ENCODE results near the gene POC1A.

POC1A gene

DNA sequence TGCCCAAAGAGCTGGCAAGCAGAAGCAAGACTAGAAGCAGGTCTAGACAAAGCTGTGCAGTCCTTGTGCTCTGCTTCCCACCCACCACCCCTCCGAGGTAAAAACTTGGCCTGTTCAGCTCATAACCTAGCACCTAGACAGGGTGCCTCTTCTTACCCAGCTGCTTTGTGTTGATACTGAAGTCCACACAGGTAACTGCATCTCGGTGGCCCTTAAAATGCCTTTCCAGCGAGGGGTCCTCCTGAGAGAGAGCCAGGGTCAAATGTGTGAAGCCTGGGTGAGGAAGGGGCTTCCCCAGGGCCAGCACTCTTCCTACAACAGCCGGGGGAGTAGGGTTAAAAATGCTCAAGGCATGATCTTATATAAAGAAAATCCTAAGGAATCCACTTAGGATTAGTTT, 3.4 kb downstream of the POC1A start:
- DNase-seq (ENCODE audit: low spot score): no peak

DNA sequence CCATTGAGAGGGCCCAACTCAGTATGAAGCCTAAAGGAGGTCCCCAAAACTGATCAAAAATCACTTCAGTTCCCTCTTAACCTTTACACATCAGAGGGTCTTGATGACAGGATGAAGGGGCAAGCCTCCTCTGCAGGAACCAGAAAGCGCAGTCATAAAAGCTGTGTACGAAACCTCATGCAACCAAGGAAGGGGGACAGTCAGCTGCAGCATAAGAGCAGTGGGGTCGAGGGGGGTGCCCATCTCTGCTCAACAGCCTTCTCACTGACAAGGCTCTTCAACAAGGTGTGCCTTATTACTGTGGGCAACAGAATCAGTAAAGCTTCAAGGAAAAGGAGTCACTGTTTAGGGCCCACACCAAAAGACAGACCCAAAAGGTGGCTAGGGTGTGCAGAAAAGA, 3.9 kb downstream of the POC1A start:
- DNase-seq (ENCODE audit: low spot score): no peak

DNA sequence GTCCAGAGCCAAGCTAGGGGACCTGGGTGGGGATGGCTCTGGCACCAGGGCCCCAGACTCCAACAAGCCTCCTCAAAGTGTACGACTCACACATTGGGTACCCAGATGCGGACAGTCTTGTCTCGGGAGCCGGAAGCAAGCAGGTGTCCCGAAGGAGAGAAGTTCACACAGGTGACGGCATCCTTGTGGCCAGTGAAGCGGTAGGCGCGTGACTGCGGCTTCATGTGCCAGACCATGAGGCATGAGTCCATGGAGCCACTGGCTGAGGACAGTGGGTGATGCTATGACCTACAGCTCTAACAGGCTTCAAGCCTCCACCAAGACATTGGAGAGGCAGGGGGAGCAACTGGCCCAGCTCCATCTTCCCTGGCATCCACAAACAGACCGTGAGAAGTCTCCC, 4.5 kb downstream of the POC1A start:
- no peak for DNase-seq (ENCODE audit: low spot score)

DNA sequence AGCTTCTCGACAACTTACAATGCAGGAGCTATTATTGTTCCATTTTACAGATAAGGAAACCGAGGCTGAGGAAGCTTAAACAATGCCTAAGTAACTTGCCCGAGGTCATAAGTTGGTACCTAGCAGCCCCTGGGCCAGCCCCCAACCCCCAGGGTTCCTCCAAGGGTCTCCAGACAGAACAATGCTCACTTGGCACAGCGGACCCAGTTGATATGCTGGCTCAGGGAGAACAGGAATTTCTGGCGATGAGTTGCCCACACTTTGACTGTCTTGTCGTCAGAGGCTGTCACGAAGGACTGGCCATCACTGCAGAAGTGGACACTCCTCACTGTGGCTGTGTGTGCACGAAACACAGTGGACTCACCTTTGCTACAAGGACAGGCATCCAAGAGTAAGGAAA, 5.2 kb downstream of the POC1A start:
- DNase-seq (ENCODE audit: low spot score): no peak

DNA sequence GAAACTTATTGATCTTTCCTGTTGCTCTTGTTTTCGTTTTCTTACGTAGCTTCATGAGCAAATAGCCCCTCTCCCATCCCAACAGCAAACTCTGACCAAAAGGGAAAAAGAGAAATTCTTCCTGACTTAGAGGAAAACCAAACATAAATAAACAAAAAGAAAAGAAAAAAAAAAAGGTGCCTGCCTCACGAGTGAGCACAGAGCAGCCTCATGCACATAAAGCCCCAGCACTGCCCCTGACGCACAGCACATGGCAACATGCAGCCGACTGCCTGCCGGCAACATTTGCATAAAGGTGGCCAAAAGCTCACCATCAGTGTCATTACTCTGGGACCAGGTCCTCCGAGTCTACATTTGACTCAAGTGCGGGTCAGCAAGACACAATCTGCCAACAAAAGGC, 6.4 kb downstream of the POC1A start:
- DNase-seq (ENCODE audit: low spot score): no peak

DNA sequence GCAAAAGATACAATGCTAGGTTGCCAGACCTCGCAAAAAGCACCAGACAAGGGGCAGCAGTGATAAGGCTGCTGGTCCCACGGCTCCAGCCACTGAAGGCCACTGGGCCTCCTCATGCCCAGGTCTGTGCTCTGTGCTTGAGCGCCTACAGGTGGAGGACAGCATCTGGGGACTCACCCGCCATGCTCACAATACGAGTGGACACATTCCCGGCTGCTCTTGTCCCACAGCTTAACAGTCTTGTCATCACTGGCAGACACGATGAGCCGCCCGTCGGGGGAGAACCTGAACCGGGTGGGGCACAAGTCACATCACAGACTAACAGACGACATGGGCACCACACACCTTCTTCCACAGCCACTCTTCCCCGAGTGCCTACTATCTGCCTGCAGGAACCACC, 7.4 kb downstream of the POC1A start:
- no peak for DNase-seq (ENCODE audit: low spot score)

DNA sequence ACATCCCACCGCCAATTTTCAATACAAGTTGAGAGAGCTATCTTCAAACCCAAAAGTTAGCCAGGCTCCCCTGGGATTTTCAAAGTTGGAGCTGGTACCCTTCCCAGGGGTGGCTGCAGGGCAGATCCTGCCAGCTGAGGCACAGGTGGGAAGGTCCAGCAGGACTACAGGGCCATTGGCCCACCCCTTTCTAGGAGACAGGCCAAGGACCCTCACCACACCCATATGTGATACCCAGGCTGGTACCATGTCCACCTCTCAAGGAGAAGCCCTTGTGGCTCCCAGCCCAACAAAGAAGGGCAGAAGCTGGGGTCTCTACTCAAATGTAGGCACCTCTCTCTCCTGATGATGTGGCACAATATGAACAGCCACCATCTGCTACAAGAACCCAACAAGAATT, 8.0 kb downstream of the POC1A start:
- DNase-seq (ENCODE audit: low spot score): no peak

DNA sequence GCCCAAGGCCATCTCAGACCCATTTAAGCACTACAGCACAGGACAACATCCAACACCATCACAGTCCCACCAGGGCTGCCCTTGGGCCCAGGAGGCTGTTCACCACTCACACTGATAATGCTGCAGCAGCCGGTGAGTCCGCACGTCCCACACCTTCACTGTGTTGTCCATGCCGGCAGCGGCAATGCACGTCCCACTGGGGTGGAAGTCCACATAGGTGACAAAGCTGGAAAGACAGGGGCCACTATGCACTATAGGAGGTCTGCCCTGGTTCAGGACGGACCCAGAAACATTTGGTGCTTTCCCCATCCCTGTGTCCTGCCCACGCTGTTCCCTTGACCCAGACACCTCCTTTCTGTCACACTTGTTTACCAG, 8.5 kb downstream of the POC1A start:
- DNase-seq (ENCODE audit: low spot score): no peak

DNA sequence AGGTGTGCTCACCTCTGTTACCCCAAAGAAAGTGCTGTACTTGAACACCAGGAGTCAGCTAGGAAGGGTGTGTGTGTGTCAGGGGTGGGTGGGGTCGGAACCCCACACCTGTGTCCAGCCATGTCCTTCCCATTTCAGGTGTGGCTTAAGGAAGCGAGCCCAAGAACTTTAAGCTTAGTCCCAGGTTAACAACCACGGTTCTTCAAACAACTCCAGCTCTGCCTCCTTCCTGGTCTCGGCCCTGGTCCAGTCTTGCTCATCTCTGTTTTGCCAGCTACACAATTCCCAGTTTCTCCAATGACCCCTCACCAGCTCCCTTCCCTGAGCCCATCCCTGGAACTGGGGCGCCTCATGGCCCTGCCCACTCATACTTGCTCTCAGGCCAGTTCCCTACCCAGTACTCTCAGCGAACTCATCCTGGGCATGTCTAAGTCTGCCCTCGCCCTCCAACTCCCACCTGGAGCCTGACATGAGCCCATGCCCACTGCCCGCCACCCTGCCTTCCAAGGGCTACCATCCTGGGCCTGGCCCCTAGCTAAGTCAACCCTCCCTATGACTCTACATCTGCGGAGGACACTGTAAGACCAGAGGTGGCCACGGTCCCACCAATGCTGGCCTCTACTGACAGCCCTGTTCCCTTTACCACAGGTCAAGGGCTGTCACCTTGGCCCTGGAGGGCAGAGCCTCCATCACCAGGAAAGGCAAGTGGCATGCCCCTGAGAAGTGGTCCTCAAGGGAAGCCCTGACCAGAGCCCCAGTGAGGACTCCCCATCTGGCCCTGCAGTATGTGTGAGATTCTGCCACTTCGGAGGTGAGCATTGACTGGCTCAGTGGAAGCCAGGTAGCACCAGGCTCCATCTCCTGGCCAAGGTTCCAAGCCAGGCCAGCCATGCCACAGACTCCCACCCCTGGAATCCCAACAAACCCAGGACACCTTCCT, 9.2 kb downstream of the POC1A start:
- no peak for DNase-seq (ENCODE audit: low spot score)

DNA sequence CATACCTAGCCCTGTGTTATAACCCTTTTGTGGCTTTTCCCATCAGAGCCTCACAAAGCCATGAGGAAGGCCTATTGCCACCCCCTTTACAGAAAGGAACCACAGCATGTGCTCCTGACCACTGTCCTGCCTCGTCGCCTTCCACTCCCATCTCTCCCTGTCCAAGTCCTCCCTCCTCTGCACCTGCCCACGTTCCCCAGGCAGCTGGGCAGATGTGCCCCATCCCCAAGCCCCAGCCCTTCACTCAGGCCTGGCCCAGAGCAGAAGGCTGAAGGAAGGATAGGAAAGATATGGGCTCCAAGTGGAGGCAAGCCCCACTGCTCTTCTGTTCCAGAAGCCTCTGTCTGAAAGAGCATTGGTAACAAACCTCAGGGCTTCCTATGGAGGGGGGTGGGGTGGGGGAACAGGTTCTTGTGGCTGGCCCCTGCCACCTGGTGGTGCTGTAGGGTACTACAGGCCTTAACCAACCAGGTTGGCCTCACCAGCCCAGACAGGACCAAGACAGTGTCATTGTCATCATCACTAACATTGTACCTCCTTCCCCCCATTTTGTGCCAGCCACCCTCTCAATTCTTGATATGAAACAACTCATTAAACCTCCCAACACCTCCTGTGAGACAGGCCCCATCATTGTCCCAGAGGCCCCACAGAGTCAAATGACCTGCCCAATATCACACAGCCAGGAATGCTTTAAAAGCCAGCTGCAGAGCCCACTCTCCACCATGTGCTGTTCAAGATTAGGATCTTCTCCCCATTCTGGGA, 10.0 kb downstream of the POC1A start:
- DNase-seq (ENCODE audit: low spot score): peak; percentile 83

DNA sequence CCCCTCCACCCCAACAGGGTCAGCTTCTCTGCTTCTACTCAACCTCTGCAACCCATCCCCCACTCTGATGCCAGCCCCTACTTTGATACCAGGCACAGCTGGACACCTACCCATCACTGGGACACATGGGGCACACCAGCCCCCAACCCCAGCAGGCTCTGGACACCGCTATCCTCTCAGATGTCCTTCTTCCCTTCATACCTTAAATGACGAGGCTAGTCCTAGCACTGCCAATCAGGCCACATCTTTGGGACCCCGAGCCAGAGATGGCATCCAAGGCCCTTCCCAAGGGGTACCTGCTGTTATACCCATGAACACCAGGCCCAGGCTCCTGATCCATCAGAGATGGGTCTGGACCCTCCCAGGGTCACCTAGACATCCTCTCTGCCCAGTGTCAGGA, 10.6 kb downstream of the POC1A start:
- no peak for DNase-seq (ENCODE audit: low spot score)

DNA sequence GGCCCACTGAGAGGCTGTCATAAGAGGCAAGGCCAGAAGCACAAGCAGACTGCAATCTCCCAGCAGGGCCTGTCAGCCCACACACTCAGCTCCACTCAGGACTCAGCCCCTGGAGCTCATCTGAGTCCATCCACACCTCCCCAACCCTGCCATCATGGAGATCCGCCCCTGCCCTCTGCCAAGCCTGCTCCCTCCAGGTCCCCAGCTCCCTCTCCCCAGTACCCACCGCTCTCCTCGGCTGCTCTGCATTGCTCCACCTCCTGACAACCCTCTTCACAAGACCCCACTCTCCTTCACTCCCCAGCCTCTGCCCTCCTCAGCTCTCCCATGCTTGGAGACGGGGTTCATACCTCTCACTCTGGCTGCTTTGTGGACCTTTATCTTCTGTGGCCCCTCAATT, 11.1 kb downstream of the POC1A start:
- DNase-seq (ENCODE audit: low spot score): no peak

DNA sequence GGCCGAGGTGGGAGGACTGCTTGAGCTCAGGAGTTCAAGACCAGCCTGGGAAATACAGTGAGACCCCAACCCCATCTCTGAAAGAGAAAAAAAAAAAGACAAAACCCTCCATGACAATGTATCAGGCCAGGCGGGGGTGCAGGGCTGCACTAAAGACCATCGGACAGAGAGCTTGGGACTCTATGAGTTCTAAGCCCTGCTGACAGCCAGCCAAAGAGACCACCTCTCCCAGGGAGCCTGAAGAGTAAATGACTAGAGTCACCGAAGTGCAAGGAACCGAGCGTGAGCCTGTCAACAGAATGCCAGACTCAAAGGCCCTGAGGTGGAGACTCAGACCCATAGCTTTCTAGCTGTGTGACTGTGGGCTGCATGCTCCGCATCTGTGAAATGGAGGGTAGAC, 12.5 kb downstream of the POC1A start:
- DNase-seq (ENCODE audit: low spot score): no peak

DNA sequence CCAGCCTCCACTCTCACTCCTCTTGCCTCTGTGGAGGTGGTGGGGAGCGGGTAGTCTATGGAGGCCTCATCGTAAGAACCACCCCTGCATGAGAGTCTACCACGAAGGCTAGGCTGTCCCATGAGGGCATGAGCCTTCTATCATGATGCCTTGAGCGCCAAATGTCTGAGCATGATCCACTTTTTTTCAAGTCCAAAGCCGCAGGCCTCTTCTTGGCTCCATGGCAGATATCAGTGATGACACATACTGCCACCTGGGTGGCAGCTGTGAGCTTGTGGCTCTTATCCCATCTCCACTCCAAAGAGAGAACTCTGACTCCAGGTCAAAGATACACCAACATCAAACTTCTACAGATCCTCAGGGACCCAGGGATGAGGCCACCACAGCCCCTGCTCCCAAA, 13.5 kb downstream of the POC1A start:
- no peak for DNase-seq (ENCODE audit: low spot score)

DNA sequence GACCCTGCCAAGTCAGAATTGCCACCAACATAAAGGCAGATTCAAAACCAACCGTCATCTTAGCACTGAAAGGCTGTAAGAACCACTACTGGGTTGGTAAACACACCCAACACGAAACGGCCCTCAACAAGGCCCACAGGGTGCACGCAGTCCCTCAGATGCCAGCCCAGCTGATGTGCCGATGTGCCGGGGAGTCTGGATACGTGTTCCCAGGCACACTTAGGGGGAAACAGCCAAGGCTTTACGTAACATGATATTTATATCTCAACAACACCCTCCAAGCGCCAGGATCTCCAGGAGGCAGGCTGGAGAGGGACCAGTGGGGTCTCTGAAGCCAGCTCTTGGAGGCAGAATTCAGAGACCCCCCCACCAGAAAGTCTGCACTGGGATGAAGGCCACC, 14.2 kb downstream of the POC1A start:
- DNase-seq (ENCODE audit: low spot score): no peak

DNA sequence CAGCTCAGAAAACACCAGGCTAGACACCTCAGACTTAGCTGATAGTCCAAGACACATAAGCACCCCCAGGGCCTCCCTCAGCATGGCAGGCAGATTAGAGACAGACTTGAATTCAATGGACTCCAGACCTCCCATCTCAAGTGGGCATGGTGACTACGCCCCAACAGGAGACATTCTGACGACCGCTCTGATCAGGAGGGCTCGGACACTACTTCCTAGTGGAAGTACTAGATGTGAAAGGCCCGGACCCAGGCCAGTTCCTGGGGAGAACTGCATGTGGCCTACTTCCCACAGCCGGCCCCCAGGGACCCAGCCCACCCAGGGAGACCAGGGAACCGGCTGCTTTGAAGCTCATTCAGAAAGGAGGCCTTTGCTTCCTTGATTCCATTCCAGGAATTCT, 16.9 kb downstream of the POC1A start:
- DNase-seq (ENCODE audit: low spot score): no peak

DNA sequence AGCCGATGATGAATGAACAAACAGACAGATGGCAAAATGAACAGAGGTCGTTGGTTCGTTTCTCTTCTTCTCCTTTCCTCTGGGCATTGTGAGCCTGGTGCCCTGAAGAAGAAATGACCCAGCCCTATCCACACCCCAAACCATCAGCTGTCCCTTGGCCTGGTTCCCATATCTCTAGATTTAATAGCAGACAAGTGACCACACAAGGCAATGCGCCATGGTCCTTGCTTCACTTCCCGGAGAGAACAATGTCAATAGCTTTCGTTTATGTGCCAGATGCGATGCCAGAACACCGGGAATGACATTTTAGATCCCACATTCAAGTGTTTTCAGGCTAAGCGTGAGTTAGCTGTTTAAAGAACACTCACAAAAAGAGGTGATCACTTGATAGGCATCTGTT, 17.7 kb downstream of the POC1A start:
- DNase-seq (ENCODE audit: low spot score): no peak

DNA sequence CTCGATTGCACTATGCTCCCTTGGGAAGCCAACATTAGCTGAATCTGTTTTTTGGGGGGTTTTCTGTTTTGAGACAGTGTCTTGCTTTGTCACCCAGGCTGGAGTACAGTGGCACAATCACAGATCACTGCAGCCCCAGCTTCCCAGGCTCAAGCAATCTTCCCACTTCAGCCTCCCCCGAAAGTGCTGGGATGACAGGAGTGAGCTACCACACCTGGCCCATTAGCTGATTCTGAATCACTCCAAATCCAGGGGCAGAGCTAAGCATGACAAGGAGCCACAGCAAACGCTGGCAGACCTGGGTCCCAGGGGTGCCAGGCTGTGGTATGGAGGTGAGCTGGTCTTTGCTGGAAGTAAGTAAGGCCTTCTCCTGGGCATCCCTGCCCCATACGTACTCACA, 18.9 kb downstream of the POC1A start:
- DNase-seq (ENCODE audit: low spot score): no peak

DNA sequence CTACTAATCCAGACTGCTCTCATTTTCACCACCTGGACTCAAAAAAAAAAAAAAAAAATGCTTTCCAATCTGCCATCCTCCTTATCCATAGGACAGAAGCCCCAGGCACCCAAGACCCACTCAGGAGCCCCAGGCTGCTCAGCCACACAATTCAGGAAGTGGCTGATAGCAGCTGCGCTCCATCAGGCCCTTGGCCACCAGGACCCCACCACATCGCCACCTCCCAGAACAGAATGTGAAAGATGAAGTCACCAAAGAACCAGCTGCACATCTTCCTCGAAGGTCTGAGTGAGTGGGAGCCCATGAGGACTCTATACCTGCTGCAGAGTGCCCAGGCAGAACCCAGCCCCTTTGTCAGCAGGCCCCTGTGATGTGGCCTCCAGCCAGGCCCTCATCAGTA, 19.5 kb downstream of the POC1A start:
- no peak for DNase-seq (ENCODE audit: low spot score)

DNA sequence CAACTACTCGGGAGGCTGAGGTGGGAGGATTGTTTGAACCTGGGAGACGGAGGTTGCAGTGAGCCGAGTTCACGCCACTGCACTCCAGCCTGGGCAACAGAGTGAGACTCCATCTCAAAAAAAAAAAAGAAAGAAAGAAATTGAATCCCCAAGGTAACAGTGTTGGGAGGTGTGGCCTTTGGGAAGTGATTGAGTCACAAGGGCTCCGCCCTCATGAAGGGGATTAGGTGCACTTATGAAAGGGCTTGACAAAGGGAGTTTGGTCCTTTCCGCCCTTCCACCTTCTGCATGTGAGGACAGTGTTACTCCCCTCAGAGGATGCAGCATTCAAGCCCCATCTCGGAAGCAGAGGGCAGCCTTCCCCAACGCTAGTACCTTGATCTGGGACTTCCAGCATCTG, 21.3 kb downstream of the POC1A start:
- no peak for DNase-seq (ENCODE audit: low spot score)

DNA sequence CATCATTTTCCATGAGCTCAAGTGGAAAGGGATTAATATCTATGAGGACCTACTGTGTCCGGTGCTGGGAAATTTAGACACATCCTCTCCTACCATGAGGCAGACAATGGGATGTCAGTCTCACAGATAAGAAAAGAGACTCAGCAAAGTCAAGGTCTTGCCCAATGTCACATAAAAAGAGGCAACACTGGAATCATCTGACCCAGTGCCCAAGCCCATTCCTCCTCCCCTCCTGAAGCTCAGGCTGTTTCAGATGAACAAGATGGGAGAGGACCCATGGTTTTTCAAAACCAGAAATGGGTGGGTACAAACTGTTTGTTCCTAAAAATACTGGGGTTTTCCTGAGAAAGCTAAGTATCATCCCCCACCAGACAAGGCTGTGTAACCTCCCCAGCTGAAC, 22.2 kb downstream of the POC1A start:
- no peak for DNase-seq (ENCODE audit: low spot score)

DNA sequence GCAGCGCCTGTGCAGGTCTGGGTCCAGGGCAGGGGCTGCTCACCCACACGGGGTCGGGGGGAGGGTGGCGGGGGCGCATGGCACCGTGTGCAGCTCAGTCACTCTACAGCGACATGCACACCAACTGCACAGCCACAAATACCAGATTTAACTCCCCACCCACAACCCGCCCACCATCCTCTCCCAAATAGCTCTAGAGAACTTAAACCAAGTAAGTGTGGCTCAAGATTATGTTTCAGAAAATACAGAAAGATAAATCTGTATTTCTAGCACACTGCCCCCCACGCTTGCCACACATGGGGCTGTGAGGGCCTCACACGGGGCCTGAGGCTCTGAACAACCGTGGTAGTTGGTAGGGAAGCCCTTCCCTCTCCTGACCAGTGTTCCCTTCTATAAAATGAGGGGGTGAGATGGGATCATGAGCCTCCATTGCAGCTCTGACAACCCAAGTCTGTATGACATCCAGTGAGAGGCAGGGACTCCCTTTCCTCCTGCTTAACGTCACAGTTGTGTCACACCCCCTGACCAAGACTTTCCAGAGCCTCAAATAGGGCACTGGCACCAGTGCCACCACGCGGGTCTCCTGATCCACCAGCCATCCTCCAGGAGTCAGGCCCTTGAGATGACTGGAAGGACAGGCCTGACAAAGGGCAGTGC, 23.1 kb downstream of the POC1A start:
- no peak for DNase-seq (ENCODE audit: low spot score)

DNA sequence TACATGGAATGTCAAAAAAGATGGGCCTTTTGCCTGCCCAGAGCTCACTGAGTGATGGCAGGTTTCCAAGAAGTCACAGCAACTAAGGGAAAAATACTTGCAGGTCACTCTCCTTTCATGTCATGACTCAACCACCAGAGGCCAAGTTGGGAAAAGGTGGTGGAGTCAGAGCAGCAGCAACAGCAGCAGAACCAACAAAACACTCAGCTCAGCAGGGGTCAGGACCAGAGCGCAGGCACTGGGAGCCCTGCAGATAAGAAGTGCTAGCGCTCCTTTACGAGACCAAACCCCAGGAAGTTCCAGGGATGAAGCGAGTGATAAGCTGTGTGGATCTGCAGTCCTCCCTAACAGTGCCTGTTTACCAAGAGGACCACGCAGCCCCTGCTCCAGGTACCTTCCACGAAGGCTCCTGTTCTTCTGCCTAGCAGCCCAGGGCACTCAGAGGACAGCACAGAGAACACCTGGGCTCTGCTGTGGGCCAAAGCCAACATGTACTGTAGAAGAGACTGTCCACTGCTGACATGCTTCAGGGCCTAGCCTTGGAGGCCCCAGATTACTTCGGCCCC, 26.0 kb downstream of the POC1A start:
- DNase-seq (ENCODE audit: low spot score): no peak
